GM18867 (cell line): Measurements from ENCODE around the gene FAM89B.

Source experiments
- ATAC-seq: cut with Tn5 transposase; IDR thresholded peaks from one replicate; pipeline ENCODE4 v1.9.1; 2021; ENCODE audit warnings: mild to moderate bottlenecking, moderate library complexity; ENCODE audit not compliant: unreplicated experiment

Gene FAM89B

GRCh38 chr11:65573391-65574079, 1.2 kb downstream of the FAM89B start:
- no peak for ATAC-seq

GRCh38 chr11:65574109-65574810, 1.9 kb downstream of the FAM89B start:
- peak; percentile 33 for ATAC-seq

DNA sequence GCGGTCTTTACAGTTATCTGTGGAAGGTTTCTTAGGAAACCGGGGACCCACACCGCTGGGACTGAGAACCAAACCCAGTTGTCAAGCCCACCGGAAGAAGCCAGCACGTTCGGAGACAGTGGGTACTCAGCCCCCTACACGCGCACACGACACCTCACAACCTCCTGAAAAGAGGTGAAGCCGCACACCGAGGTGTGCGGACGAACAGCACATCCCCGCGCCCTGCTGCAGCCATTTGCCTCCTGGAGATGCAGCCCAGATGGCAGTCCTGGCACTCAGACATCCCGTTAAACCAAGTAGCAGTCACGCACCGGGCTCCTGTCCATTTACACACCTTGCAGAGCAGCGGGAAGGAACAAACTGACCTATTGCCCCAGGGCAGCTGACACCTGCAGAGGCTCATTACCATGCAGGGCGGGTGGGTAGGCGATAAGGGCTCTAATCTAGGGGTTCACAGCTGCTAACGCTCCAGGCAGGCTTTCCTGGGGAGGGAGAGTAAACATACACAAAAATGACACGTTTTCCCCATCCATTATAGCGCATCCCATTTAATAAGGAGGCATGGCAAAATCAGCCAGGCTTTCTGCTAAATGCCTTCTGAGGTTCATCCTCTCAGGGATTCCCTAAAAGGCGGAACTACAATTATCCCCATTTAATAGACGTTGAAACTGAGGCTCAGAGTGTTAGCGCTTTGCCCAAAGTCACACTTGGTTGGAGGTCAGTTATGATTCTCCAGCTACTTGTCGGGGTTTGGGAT, 2.7 kb downstream of the FAM89B start:
- ATAC-seq: no peak

- ATAC-seq: peak; percentile 29
Observed at GRCh38 chr11:65575568-65576231, 3.4 kb downstream of the FAM89B start, which contains the start of gene EHBP1L1. EHBP1L1 (plus strand) TSS chr11:65576053; CDS start chr11:65576303, 250 bp downstream.

GRCh38 chr11:65576232-65576866, 4.0 kb downstream of the FAM89B start:
- no peak for ATAC-seq

- ATAC-seq: no peak
Observed at GRCh38 chr11:65576867-65577755, 4.8 kb downstream of the FAM89B start.

- no peak for ATAC-seq
Observed at GRCh38 chr11:65577756-65578109, 5.4 kb downstream of the FAM89B start.

DNA sequence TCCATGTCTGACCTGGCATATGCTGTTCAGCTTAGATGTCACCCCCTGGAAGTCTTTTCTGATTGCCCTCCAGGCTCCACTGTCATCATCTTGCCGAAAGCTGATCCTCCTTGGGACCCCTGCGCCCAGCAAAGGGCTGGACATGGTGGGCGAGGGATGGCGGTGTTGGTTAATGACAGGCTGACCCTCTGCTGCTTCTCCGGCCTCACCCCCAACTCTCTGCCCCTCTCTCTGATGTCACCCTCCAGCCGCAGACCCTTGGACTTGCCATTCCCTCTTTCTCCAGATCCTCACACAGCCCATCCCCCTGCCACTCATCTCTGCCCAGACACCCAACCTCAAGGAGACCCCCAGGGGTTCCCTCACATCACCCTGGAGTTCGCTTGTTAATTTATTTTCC, 5.8 kb downstream of the FAM89B start:
- no peak for ATAC-seq

GRCh38 chr11:65578667-65579066, 6.3 kb downstream of the FAM89B start:
- ATAC-seq: no peak

- no peak for ATAC-seq
Observed at GRCh38 chr11:65579291-65579690, 7.0 kb downstream of the FAM89B start.

DNA sequence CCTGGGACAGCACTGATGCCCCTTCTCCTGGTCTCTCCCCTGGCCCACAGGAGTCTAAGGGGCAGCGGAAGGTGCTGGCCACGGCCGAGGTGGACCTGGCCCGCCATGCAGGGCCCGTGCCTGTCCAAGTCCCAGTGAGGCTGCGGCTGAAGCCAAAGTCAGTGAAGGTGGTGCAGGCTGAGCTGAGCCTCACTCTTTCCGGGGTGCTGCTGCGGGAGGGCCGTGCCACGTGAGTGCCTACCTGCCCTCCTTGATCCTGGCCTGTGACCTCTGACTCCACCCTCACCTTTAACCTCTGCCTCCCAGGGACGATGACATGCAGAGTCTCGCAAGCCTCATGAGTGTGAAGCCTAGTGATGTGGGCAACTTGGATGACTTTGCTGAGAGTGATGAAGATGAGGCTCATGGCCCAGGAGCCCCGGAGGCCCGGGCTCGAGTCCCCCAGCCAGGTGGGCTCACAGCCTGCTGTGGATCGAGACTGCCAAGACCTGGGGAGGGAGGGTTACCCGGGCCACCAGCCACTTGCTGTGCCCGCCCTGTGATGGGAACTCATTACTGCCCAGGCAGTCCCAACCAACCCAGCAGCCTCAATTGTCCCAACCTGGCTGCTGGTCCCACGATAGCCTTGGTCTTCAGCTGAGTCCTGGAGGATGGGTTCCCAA, 7.8 kb downstream of the FAM89B start:
- ATAC-seq: no peak

- no peak for ATAC-seq
Observed at GRCh38 chr11:65580756-65581155, 8.4 kb downstream of the FAM89B start.

DNA sequence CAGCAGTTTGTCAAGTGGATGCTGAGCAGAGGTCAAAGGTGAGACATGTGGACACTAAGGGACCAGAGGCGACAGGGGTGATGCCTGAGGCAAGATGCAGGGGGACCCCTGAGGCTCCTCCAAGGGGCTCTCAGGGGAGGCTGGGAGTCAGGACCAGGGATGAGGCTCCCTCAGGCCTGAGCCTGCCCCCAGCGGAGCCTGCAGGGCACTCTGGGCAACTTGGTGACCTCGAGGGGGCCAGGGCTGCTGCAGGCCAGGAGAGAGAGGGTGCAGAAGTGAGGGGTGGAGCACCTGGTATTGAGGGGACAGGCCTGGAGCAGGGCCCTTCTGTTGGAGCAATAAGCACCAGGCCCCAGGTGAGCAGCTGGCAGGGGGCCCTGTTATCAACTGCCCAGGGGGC, 9.6 kb downstream of the FAM89B start:
- ATAC-seq: no peak

- ATAC-seq: no peak
Observed at GRCh38 chr11:65583589-65583988, 11.3 kb downstream of the FAM89B start.

- no peak for ATAC-seq
Observed at GRCh38 chr11:65584106-65584505, 11.8 kb downstream of the FAM89B start.

DNA sequence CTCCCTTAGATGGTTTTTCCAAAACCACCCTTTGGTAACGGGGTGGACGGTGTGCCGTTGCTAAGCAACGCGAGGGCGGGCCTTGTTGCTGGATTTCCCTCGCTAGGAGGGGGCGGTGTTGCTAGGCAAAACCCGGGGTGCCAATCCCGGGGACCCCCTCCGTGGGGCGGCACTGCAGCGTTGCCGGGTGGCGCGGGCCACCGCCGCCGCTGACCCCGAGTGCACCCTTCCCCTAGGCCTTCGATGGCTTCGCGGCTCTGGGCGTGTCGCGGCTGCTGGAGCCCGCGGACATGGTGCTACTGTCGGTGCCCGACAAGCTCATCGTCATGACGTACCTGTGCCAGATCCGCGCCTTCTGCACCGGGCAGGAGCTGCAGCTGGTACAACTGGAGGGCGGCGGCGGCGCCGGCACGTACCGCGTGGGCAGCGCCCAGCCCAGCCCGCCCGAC, 12.4 kb downstream of the FAM89B start:
- no peak for ATAC-seq

- ATAC-seq: no peak
Observed at GRCh38 chr11:65585396-65586246, 13.3 kb downstream of the FAM89B start.

GRCh38 chr11:65586247-65586630, 13.9 kb downstream of the FAM89B start:
- ATAC-seq: no peak
